IMR-90 (cell line): ENCODE measurements around the gene DOCK9. TPM values are rescaled to one million over a fixed set of nuclear protein-coding genes. Genes with fewer than 3 reads are reported as not detected.

ENCODE experiments used
- ATAC-seq: fragments of 200-7000 bp; cut with Tn5 transposase; 2 replicates; pipeline ENCODE4 v1.9.1; 2020; ENCODE audit warnings: low read depth, mild to moderate bottlenecking, moderate library complexity
- BruUV-seq: library from RNA; stranded (reverse); fragments of 400-500 nt; replicated peaks from 2 replicates; lab custom pipeline; 2021; lab: Mats Ljungman, UMichigan
- CTCF ChIA-PET: fragments of 300-600 bp; formaldehyde crosslinking; extraction: SDS; loops from one replicate; lab custom pipeline; 2021; ENCODE audit warnings: antibody characterized with exemption; lab: Yijun Ruan, JAX
- POLR2A ChIA-PET: fragments of 300-600 bp; sonication (Branson Sonifier 250); formaldehyde crosslinking; loops from one replicate; lab custom pipeline; 2022; ENCODE audit warnings: antibody characterized with exemption; ENCODE audit not compliant: unreplicated experiment; lab: Charles Lee
- DNase-seq: peaks from one replicate; pipeline ENCODE4 v3.0.0; 2013
- H2AFZ ChIP-seq: replicated peaks from 2 replicates; pipeline ENCODE3; 2013; ENCODE audit warnings: low read length, mild to moderate bottlenecking; ENCODE audit not compliant: poor library complexity
- H2AK5ac ChIP-seq: 2 replicates; pipeline ENCODE4 v1.6.1; 2013; ENCODE audit warnings: low read depth, low read length, inconsistent platforms
- H2AK9ac ChIP-seq: replicated peaks from 2 replicates; pipeline ENCODE3; 2013; ENCODE audit warnings: mild to moderate bottlenecking, low read depth, low read length, moderate library complexity; ENCODE audit not compliant: poor library complexity
- H2BK120ac ChIP-seq: 2 replicates; pipeline ENCODE4 v1.6.1; 2013; ENCODE audit warnings: low read depth, low read length, inconsistent platforms
- H2BK15ac ChIP-seq: 3 replicates; pipeline ENCODE4 v1.6.1; 2013; ENCODE audit warnings: low read depth, low read length, inconsistent platforms
- H2BK20ac ChIP-seq: 2 replicates; pipeline ENCODE4 v1.6.1; 2013; ENCODE audit warnings: low read depth, mild to moderate bottlenecking, inconsistent platforms, low read length, moderate library complexity
- H2BK5ac ChIP-seq: 2 replicates; pipeline ENCODE4 v1.6.1; 2013; ENCODE audit warnings: mild to moderate bottlenecking, low read depth, low read length, inconsistent platforms; ENCODE audit not compliant: poor library complexity, severe bottlenecking
- H3K14ac ChIP-seq: replicated peaks from 2 replicates; pipeline ENCODE4 v1.6.1; 2013; ENCODE audit warnings: low read depth, low read length, inconsistent platforms
- H3K18ac ChIP-seq: 2 replicates; pipeline ENCODE4 v1.6.1; 2013; ENCODE audit warnings: low read depth, low read length, control low read depth
- H3K23ac ChIP-seq: 2 replicates; pipeline ENCODE4 v1.6.1; 2013; ENCODE audit warnings: low read depth, low read length, inconsistent platforms
- H3K27ac ChIP-seq: 2 replicates; pipeline ENCODE4 v1.5.1; 2013; ENCODE audit warnings: mild to moderate bottlenecking, control low read depth, low read length; ENCODE audit not compliant: insufficient read depth
- H3K27me3 ChIP-seq: 2 replicates; pipeline ENCODE4 v1.6.1; 2013; ENCODE audit warnings: low read length; ENCODE audit not compliant: control insufficient read depth, insufficient read depth
- H3K36me3 ChIP-seq: 2 replicates; pipeline ENCODE4 v1.6.1; 2013; ENCODE audit warnings: low read length, mixed read lengths; ENCODE audit not compliant: control insufficient read depth, insufficient read depth
- H3K4ac ChIP-seq: 2 replicates; pipeline ENCODE4 v1.6.1; 2013; ENCODE audit warnings: low read depth, low read length, inconsistent platforms
- H3K4me1 ChIP-seq: 2 replicates; pipeline ENCODE4 v1.6.1; 2013; ENCODE audit warnings: low read length, mixed read lengths; ENCODE audit not compliant: control insufficient read depth, insufficient read depth
- H3K4me2 ChIP-seq: 2 replicates; pipeline ENCODE4 v1.6.1; 2013; ENCODE audit warnings: low read depth, mild to moderate bottlenecking, control low read depth, low read length, moderate library complexity
- H3K4me3 ChIP-seq: 2 replicates; pipeline ENCODE4 v1.5.1; 2013; ENCODE audit warnings: low read depth, mild to moderate bottlenecking, control low read depth, low read length, moderate library complexity; ENCODE audit not compliant: insufficient read depth
- H3K56ac ChIP-seq: 2 replicates; pipeline ENCODE4 v1.6.1; 2013; ENCODE audit warnings: low read length, inconsistent platforms; ENCODE audit not compliant: insufficient read depth; ENCODE audit errors: extremely low read depth
- H3K79me1 ChIP-seq, 2 experiments: 2 replicates each; pipeline ENCODE4 v1.6.1; 2013; ENCODE audit warnings: low read length in 2 of 2, inconsistent platforms in 1 of 2, low read depth in 1 of 2
- H3K9ac ChIP-seq: 2 replicates; pipeline ENCODE4 v1.6.1; 2013; ENCODE audit warnings: low read depth, low read length, control low read depth
- H3K9me1 ChIP-seq: 2 replicates; pipeline ENCODE4 v1.6.1; 2013; ENCODE audit warnings: low read length, inconsistent platforms; ENCODE audit not compliant: insufficient read depth
- H3K9me3 ChIP-seq: 2 replicates; pipeline ENCODE4 v1.6.1; 2013; ENCODE audit warnings: low read length; ENCODE audit not compliant: control insufficient read depth, insufficient read depth
- H4K20me1 ChIP-seq: 2 replicates; pipeline ENCODE4 v1.6.1; 2013; ENCODE audit warnings: low read length, inconsistent platforms; ENCODE audit not compliant: insufficient read depth
- H4K5ac ChIP-seq: 2 replicates; pipeline ENCODE4 v1.6.1; 2013; ENCODE audit warnings: mild to moderate bottlenecking, low read depth, low read length, control low read depth
- H4K8ac ChIP-seq, 2 experiments: 2 replicates each; pipeline ENCODE4 v1.6.1; 2013; ENCODE audit warnings: low read depth in 2 of 2, low read length in 2 of 2, control low read depth in 1 of 2, inconsistent platforms in 1 of 2
- H4K91ac ChIP-seq: 2 replicates; pipeline ENCODE4 v1.6.1; 2013; ENCODE audit warnings: low read depth, low read length, inconsistent platforms; ENCODE audit not compliant: insufficient read depth
- BHLHE40 ChIP-seq: fragments of 150-350 bp; IDR thresholded peaks from 2 replicates; pipeline ENCODE4 v1.6.1; 2016; ENCODE audit warnings: mild to moderate bottlenecking, low read depth, low read length
- NFE2L2 ChIP-seq: fragments of 150-350 bp; IDR thresholded peaks from 2 replicates; pipeline ENCODE4 v1.6.1; 2016; ENCODE audit warnings: low read depth, mild to moderate bottlenecking, low read length
- USF2 ChIP-seq: fragments of 150-350 bp; IDR thresholded peaks from 2 replicates; pipeline ENCODE4 v1.6.1; 2017; ENCODE audit warnings: mild to moderate bottlenecking, antibody characterized with exemption, low read length, low read depth
- WGBS, 2 experiments: methylation state at CpG; one replicate each; pipeline versions ENCODE4 v1.1.5 to v1.1.7; 2013; ENCODE audit warnings: missing lambda C conversion rate in 2 of 2; ENCODE audit not compliant: insufficient read length in 1 of 2; ENCODE audit errors: extremely low coverage in 2 of 2; 5-methylcytosine and 5-hydroxymethylcytosine counted together
- dilution Hi-C: fragments of 300-500 bp; cut with HindIII; formaldehyde crosslinking; loops from one replicate; pipeline ENCODE4 v1.14.3; 2018; ENCODE audit warnings: low sequenced_read_pairs; ENCODE audit not compliant: unreplicated experiment
- in situ Hi-C: fragments of 300-500 bp; cut with MboI; formaldehyde crosslinking; loops from 3 replicates; pipeline ENCODE4 v1.14.3; 2019; ENCODE audit warnings: low sequenced_read_pairs, inconsistent platforms, mixed read lengths
- intact Hi-C: fragments of 100-400 bp; cut with micrococcal nuclease; formaldehyde crosslinking; loops from 2 replicates; pipeline ENCODE4 v1.10.0; 2022
- polyA plus RNA-seq, 3 experiments: library from polyadenylated mRNA; depleted of rRNA; stranded (reverse); fragments of >200 nt; gene quantifications; 2 replicates each; pipeline ENCODE4 v1.2.3, GENCODE V29; 2012; ENCODE audit warnings: low replicate concordance in 1 of 3
- total RNA-seq: library from RNA; depleted of rRNA; stranded (reverse); fragments of >200 nt; gene quantifications from 2 replicates; pipeline ENCODE4 v1.2.3, GENCODE V29; 2012
- TF ChIP-seq, protein P1 (sequence below): conservative IDR thresholded peaks from 2 replicates; pipeline ENCODE4 v1.5.1; 2012; ENCODE audit warnings: mild to moderate bottlenecking, low read depth, low read length, improper control_type of control experiment

The DOCK9 gene
- total and polyA plus RNA-seq, 2 of the 4 experiments (the other 2 are of a cell fraction), result 4.8 to 7.2 TPM

GRCh38 chr13:98990701-98991100 lies 12.8 kb upstream of the DOCK9 start:
- Histone ChIP-seq H2BK120ac (no peak overlapping the region), H3K4me1 (no peaks in the 10 kb centered on the region), H3K56ac (no peak overlapping the region), H2BK15ac (no peak overlapping the region), H4K91ac (no peak overlapping the region), H4K20me1 (no peaks in the 10 kb centered on the region), H4K8ac (no peak overlapping the region), H3K9me1 (no peaks in the 10 kb centered on the region), H3K23ac (no peak overlapping the region), H3K14ac (no peak overlapping the region), H3K9ac (no peak overlapping the region), H3K9me3 (no peaks in the 10 kb centered on the region), H3K4me2 (no peak overlapping the region), H2BK5ac (no peak overlapping the region), H2AFZ (no peak overlapping the region), H3K4me3 (no peak overlapping the region), H2AK9ac (no peak overlapping the region), H2BK20ac (no peak overlapping the region), H3K36me3 (no peaks in the 10 kb centered on the region), H4K5ac (no peak overlapping the region), H3K4ac (no peak overlapping the region), H3K27me3 (no peaks in the 10 kb centered on the region; the same call in 1 of the 2 replicates), H3K18ac (no peak overlapping the region), H3K79me1 (no peaks in the 10 kb centered on the region; a peak in 1 of 4 replicates), H2AK5ac (no peak overlapping the region), H3K27ac (no peak overlapping the region)
- dilution Hi-C loops (no loop called here), intact Hi-C loops (no loop called here), in situ Hi-C loops (no loop called here)
- POLR2A ChIA-PET, result no interaction called here
- TF ChIP-seq BHLHE40 (no peak), USF2 (no peak), NFE2L2 (no peak)
- TF ChIP-seq, protein P1, sequence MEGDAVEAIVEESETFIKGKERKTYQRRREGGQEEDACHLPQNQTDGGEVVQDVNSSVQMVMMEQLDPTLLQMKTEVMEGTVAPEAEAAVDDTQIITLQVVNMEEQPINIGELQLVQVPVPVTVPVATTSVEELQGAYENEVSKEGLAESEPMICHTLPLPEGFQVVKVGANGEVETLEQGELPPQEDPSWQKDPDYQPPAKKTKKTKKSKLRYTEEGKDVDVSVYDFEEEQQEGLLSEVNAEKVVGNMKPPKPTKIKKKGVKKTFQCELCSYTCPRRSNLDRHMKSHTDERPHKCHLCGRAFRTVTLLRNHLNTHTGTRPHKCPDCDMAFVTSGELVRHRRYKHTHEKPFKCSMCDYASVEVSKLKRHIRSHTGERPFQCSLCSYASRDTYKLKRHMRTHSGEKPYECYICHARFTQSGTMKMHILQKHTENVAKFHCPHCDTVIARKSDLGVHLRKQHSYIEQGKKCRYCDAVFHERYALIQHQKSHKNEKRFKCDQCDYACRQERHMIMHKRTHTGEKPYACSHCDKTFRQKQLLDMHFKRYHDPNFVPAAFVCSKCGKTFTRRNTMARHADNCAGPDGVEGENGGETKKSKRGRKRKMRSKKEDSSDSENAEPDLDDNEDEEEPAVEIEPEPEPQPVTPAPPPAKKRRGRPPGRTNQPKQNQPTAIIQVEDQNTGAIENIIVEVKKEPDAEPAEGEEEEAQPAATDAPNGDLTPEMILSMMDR, result no peak
- CTCF ChIA-PET, result interaction anchor here (1.7 kb wide), 1 partner anchor 9 kb away, joined by 4 read pairs; no protein-coding TSS in a partner anchor
- ATAC-seq (no peak), DNase-seq (no peak)
- no CpG with 5 or more reads among the region's 3 CpGs for WGBS, 2 experiments
- no TSS peak for BruUV-seq
